NCI-H146 (cell line): ENCODE data around the gene PBRM1.
"Not testable (repeated sequence)": the region's sequence is repeated elsewhere in the genome, so short reads cannot be mapped to it uniquely, and the experiment has no call there.

Source experiments
- DNase-seq: peaks from one replicate; lab custom pipeline; 2025; lab: John Stamatoyannopoulos, UW

Gene PBRM1

DNA sequence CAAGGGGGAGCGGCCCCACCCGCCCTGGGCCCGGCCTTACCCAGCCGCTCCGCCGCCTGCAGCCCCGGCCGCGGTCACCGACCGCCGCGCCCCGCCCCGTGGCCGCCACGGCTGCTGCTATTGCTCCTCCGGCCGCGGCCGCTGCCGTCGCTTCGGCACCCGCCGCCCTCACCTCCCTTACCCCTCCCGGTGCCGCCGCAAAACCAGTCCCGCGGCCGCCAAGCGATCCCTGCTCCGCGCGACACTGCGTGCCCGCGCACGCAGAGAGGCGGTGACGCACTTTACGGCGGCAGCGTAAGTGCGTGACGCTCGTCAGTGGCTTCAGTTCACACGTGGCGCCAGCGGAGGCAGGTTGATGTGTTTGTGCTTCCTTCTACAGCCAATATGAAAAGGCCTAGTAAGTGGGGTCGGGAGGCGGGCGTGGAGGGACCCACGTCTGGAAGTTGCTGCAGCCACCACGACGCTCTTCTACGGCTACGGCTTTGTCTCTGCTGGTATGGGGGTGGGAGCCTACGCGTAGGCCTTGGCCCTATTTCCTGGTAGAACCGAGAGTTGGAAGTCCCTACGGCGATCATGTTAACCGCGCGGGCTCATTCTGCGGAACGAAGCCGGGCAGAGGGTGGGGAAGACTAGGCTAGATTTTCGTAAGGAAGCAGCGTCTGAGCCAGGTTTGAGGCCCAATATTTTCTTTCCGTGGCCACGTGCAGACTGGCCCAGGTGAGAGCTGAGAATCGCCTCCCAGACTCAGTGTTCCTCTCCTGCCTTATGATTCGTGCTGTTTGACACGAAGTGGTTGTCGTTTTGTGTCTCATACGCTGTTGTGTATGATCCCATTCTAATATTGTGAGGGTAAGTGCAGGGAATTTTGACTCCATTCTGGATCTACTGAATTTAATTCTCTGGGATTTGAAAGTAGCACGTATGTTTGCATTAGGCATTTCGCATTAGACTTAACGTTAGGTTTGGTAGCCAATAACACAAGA is at the start of gene PBRM1, which contains the start of gene GNL3:
PBRM1 (minus strand) TSS at position 205 of the 983 bp plus-strand sequence.
GNL3 (plus strand) TSS at position 324 of the 983 bp plus-strand sequence; CDS start at position 385, 61 bp downstream.
- DNase-seq, result peak; percentile 88

DNA sequence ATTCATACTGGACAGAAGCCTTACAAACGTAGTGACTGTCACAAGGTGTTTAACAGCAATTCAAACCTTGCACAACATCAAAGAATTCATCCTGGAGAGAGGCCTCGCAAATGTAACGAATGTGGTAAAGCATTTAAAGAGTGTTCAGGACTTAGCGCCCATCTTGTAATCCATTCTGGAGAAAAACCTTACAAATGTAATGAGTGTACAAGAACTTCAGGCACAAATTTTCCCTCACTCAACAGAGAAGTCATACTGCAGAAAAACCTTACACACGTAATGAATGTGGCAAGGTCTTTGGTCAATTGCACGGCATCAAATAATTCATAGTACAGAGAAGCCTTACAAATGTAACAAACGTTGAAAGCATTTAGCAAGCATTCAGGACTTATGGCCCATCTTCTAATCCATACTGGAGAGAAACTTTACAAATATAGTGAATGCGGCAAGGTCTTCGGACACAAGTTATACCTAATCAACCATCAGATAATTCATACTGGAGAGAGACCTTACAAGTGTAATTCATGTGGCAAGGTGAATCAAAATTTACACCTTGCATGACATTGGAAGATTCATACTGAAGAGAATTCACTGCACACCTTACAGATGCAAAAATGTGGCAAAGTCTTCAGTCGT is 47.7 kb upstream of the PBRM1 start:
- DNase-seq, result no peak

DNA sequence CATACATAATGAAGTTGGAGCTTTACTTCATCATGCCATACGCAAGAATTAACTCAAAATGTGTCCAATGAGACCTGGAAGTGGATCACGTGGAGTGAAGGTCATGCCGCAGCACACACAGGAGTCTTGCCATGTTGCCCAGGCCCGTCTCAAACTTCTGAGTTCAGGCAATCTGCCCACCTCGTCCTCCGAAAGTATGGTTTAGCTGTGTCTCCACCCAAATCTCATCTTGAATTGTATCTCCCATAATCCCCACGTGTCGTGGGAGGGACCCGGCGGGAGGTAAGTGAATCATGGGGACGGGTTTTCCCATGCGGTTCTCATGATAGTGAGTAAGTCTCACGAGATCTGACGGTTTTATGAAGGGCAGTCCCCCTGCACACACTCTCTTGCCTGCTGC is 45.9 kb upstream of the PBRM1 start:
- no peak for DNase-seq

DNA sequence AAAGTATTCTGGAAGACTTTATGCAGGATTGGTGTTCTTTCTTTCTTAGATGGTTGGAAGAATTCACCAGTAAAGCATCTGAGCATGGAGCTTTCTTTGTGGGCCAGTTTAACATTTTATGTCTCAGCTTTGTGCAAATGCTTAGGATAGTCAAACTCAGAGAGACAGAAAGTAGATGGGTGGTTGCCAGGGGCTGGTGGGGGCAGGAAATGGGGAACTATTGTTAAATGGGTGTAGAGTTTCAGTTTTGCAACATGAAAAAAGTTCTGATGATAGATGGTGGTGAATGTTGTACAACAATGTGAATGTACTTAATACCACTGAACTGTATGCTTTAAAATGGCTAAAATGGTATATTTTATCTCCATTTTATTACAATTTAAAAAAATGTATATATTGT is 45.0 kb upstream of the PBRM1 start:
- DNase-seq, result no peak

DNA sequence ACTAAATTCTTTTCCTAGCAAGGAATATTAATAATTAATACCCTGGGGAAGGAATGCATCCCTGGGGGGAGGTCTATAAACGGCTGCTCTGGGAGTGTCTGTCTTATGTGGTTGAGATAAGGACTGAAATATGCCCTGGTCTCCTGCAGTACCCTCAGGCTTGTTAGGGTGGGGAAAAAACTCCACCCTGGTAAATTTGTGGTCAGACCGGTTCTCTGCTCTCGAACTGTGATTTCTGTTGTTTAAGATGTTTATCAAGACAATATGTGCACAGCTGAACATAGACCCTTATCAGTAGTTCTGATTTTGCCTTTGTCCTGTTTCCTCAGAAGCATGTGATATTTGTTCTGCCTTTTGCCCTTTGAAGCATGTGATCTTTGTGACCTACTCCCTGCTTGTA is 43.0 kb upstream of the PBRM1 start:
- DNase-seq, result not testable (repeated sequence)

DNA sequence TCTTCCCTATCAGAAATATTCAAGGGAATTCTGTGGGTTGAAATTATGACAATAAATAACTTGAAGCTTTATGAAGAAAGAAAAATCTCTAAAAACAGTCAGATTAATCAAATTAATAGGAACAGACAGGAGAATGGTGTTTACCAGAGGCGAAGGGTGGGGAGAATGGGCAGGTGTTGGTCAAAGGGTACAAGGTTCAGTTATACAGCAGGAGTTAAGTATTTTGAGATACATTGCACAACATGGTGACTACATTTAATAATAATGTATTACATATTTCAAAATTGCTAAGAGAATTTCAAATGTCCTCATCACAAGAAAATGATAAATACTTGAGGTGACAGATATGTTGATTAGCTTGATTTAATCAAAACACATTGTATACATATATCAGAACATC is 38.8 kb upstream of the PBRM1 start:
- DNase-seq, result no peak

DNA sequence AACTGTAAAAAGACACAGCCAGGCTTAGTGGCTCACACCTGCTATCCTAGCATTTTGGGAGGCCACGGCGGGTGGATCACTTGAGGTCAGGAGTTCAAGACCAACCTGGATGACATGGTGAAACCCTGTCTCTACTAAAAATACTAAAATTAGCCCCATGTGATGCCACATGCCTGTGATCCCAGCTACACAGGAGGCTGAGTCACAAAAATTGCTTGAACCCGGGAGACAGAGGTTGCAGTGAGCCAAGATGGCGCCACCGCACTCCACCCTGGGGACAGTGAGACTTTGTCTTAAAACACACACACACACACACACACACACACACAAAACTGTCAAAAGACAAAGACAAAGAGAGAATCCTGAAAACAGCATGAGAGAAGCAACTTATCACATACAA is 38.2 kb upstream of the PBRM1 start:
- no peak for DNase-seq

DNA sequence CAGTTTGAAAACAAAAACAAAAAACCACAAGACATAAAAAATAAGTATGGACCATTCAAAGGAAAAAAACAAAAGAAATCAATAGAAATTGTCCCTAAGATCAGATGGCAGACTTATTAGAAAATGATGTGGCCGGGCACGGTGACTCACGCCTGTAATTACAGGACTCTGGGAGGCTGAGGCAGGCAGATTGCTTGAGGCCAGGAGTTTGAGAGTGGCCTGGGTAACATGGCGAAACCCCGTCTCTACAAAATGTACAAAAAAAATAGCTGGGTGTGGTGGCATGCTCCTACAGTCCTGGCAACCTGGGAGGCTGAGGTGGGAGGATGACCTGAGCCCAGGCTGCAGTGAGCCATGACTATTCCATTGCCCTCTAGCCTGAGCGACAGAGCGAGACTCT is 36.8 kb upstream of the PBRM1 start:
- DNase-seq, result no peak

DNA sequence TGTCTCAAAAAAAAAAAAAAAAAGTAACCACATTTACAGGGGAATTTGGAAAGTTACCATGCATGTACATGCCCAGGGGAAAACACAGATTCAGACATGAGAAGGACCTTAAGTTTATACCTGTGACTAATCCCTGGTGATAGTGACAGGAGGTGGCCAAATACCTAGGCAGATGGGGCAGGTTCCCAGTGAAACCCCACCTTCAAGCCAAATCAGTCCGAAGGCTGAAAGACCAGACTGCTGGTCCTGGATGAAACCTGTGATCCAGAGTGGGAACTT is 36.0 kb upstream of the PBRM1 start:
- no peak for DNase-seq

DNA sequence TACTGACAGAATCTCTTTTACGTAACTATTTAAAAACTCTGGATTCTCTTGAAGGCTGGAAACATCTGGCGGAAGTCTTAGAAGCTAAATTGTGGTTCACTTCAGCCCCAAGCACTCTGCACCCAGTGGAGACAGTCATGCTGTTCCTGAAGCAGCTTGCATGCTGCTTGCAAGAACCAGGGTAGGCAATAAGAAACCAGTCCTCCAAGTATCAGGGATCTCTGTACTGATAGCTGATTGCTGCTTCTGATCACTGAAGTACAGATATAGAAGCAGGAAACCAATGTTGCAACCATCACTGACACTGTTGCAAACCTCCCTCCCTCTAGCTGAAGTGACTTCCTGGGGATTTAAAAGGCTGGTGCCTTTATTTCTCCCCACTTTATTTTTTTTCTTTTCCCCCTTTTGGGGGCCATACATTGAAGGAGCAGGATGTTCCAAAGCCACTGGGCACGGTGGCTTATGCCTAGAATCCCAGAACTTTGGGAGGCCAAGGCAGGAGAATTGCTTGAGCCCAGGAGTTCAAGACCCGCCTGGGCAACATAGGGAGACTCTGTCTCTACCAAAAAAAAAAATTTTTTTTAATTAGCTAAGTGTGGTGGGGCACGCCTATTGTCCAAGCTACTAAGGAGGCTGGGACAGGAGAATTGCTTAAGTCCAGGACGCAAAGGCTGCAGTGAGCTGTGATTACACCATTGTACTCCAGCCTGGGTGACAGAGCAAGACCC is 35.5 kb upstream of the PBRM1 start:
- no peak for DNase-seq

DNA sequence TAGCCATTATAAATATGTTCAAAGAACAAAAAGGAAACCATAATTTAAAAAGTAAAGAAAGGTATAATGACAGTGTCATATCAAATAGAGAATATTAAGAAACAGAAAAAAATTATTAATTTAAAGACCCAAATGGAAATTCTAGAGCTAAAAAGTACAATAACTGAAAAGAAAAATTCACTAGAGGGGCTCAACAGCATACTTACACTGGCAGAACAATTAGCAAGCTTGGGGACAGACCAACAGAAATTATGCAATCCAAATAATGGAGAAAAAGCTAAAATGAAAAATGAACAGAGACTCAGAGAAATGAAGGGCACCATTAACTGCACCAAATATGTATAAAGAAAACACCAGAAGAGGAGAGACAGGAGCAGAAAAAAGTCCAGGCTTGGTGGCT is 33.9 kb upstream of the PBRM1 start:
- no peak for DNase-seq

DNA sequence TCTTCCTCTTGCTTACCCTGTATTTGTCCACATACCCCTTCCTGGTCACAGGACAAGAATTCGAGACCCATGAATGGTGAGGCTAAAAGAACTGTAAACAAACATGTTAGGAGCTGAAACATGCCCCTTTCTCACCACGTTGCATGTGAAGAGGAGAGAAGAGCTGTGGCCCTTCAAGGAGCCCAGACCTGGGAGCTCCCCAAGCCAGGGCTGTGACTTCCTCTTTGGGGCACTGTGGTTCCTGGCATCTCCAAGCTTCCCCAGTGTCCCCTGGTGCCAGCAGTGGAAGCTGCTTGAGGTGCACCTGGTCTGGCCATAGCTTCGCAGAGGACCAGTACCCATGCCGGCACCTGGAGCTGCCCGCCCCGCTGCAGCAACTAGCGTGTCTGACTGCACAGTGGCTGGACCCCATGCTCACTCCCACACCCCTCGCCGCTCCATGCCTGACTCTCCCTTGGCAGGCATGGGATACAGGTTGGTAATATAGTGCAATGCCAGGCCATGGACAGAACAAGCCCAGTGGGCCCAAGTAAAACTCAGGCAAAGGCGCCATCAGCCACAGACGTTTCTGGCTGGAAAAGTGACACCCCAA is 30.1 kb upstream of the PBRM1 start:
- DNase-seq, result no peak

DNA sequence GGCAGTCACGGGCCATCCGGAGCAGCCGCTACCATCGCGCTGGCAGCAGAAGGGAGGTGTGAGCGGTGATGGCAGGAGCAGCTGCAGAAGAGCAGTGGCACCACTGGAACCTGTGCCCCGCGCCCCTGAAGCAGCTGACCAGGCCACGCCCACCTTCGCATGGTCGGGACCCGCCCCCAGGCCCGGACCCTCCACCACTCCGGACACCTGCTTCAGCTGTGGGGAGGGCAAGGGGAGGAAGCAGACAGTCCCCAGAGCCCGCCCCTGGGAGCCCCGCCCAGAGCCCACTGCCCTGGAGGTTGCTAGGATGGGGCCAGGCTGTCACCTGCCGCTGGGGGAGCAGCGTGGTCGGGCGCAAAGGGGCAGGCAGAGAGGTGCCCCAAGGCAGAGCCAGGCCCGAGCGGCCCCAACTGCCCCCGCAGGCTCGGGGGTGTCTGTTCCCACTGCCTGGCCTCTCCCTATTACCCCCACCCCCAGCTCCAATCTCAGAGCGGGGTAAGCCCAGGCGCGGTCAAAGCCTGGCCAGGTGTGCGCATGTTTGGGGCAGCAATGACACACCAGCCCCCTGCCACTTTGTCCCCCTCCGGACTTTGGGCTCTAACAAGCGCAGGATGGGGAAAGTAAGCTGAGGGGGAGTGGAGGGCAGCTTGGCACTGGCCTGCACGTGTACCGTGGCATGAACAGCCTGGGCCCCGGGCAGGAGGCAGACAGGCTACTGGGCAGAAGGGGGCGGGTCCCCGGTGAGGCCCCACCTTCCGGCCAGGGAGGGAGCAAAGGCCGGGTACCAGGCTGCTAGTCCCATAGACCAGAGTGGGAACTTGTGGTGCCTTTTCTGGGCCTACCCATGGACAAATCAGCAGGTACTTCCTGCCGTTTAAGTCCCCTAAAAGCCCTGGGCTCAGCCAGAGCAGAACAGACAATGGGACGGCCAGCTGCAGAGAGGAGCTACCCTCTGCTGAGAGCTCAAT is 28.9 kb upstream of the PBRM1 start:
- no peak for DNase-seq

DNA sequence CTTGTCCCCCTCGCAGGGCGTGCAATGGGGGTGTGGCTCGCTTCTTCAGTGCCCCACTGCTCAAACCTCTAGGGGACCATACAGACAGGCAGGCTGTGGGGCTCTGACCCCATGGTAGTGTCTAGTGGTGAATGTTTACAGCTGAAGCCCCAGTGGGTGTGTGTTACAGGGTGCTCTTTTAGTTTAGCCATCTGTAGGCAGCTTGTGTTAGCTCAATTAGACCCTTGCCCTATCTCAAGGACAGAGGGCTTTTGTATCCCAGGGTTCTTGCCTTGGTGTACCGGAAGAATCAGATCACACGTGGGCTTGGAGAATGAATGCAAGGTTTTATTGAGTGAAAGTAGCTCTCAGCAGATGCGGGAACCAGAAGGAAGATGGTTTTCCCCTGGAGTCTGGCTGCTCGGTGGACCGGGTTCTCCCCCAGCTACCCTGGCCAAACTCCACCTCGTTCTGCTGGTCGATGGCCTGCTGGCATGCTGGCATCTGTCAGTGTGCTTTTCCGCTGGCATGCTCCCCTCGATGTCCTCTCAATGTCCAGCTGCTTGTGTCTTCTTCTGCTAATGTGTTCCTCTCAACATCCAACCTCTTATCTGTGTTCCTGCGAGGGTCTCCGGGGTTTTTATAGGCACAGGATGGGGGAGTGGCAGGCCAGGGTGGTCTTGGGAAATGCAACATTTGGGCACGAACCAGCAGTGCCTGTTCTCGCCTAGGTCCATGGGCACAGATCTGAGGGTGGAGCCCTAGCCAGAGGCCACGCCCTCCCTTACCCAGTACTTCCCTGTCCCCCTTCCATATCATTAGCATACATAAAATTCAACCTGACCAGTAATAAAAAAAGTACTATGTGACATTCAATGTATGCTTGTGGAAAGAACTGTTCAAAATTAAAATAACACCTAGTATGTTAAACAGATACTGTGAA is 26.8 kb upstream of the PBRM1 start:
- DNase-seq, result no peak

DNA sequence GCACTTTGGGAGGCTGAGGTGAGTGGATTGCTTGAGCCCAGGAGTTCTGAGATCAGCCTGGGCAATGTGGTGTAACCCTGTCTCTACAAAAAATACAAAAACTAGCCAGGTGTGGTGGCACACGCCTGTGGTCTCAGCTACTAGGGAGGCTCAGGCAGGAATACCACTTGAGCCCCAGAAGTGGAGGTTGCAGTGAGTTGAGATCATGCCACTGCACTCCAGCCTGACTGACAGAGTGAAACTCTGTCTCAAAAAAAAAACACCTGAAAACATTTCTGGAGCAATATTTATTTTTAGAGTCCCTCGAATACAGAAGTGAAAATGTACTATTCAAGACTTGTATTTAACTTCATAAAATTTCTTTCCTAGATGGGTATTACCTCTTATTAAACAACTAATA is 24.8 kb upstream of the PBRM1 start:
- no peak for DNase-seq

DNA sequence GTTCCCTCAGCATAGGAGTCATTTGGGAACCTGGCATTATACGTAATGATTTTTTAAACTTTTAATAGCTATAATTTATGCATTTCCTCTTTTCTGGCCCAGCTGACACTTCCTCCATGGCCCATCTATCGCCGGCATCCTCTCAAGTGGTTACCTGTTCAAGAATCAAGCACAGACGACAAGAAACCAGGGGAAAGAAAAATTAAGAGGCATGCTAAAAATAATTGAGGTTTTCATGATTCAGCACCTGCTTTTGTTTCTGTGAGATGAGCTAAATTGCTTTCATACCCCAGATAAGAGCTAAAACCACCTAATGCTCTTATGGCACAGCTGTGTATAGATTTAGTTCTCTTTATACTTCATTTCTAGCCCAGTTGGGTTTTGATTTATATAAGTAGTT is 21.9 kb upstream of the PBRM1 start:
- no peak for DNase-seq

DNA sequence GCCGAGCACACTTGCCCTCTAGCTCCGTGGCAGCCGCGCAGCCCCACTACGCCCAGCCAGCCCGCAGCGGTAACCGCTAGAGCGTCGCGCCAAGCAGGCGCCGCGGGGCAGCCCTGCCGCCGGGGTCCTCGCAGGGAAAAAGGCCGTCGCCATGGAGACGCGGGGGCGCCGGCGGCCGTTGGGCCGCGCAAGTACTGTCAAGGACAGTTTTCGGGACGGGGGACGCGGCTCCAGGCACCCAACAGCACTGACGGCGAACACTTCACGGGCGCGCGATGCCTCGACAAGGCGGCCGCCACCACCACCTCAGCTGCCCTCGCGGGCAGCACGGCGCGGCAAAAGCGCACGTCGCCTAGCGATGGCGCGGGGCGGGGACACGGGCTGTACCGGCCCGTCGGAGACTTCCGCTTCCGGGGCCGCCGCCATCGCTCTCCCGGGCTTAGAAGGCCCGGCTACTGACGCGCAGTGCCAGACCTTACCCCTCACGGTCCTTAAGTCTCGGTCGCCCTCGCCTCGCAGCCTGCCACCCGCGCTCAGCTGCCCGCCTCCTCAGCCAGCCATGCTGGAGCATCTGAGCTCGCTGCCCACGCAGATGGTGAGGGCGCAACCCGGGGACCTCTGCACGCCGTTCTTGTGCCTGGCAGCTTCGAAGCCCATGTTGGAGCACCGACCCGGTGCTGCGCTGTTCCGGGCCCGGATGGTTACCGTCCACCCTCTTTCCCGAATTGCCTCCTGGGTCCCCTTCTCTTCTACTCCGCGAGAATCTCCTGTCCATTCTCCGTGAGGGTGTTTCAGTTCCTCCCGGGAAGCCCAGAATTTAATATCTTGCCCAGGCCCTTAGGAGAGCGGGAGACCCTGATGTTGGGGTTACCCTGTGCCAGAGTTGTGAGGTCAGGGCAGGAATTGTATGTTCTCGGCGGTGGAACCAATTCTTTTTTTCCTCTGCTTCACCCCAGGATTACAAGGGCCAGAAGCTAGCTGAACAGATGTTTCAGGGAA is 20.3 kb upstream of the PBRM1 start, which contains the start of the genes GLT8D1 and SPCS1:
GLT8D1 (minus strand) TSS at position 104 of the 999 bp plus-strand sequence. CDS start 5,331 bp downstream, outside the sequence.
SPCS1 (plus strand) TSS at position 419 of the 999 bp plus-strand sequence; CDS start at position 560, 141 bp downstream.
- peak; percentile 78 for DNase-seq

DNA sequence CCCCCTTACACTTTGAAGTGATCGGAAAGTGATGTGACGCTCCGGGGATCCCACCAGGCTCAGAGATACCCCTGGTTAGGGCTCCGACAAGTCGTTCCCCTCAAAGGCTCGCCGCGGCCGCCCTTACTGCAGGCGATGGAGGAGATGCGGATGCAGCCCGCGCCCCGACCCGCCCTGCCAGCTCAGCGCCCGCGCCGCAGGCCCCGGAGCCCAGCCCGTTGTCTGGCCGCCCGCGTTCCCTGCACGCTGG is 19.6 kb upstream of the PBRM1 start:
- DNase-seq, result no peak
